NCI-H2107 (cell line): Measurements from ENCODE around the gene NDUFA6.
A peak's percentile ranks its signal among the peaks of the same experiment; 100 is the strongest.
"Not testable (repeated sequence)": the region's sequence is repeated elsewhere in the genome, so short reads cannot be mapped to it uniquely, and the experiment has no call there.

Source experiments
- DNase-seq: peaks from one replicate; lab custom pipeline; 2025; lab: John Stamatoyannopoulos, UW

Gene NDUFA6

GRCh38 chr22:42112793-42113192, 22.2 kb upstream of the NDUFA6 start:
- not testable (repeated sequence) for DNase-seq

DNA sequence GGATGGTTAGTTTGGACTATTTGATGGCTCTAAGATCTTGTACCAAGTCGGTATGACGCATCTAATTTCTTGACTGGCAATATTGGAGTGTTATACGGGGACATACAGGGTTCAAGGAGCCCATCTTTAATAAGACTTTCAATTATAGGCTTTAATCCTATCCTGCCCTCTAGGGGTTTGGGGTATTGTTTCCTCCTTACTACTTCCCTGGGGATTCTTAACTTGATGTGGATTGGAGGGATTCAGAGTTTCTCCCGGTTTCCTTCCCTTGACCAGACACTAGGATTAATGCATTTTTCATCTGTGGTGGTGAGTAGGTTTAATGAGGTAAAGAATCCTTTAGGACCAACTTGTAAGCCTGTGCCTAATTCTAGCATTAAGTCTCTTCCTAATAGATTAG, 21.2 kb upstream of the NDUFA6 start:
- DNase-seq: no peak

DNA sequence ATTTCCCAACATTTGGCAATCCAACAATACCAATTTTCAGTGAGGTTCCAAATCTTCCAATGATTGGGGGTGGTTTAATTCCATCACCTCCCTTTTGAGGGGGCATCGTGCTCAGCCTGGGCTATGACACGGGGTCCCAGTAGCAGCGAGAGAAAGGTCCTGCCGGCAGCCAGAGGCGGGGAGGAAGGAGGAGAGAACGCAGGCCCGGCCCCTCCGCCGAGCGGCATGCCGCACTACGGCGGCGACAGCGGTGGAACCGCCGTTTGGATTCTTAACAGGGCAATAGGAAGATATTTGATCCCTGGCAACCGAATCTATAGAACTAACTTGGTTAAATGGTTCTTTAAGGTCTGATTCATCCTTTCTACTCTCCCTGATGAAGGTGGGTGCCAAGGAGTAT, 18.3 kb upstream of the NDUFA6 start:
- no peak for DNase-seq

DNA sequence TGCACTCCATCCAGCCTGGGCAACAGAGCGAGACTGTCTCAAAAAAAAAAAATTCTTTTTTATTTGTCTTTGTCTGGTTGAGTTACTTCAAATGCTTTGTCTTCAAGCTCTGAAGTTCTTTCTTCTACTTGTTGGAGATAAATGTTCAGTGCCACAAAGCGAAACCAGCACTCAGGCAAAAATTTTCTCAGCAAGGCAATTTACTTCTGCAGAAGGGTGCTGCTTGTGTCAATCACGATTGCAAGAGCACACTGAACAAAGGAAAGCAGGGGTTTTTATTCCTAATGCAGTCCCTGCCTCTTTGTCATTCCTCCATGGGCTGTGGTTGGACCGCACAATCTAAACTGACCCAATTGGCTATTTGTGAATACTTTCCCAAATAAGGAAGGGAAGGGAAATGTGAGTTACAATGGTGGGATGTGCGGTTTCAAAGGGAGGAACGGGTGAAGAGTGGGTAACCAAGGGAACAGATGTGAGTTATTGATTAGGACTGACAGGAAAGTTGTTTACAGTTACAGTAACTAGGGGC, 13.8 kb upstream of the NDUFA6 start:
- not testable (repeated sequence) for DNase-seq

DNA sequence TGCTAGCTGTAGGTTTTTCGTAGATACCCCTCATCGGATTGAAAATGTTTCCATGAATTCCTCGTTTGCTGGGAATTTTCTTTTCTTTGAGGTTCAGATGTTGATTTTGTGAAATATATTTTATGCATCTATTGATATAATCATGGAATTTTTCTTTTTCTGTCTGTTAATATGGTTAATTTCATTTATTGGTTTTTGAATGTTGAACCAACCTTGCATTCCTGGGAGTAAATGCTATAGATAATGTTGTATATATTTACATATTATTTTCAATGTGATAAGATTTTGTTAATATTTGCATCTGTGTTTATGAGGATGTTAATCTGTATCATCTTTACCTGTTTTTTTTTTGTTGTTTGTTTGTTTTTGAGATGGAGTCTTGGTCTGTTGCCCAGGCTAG, 10.6 kb upstream of the NDUFA6 start:
- no peak for DNase-seq

GRCh38 chr22:42091455-42091782, 847 bp upstream of the NDUFA6 start:
- DNase-seq: no peak

DNA sequence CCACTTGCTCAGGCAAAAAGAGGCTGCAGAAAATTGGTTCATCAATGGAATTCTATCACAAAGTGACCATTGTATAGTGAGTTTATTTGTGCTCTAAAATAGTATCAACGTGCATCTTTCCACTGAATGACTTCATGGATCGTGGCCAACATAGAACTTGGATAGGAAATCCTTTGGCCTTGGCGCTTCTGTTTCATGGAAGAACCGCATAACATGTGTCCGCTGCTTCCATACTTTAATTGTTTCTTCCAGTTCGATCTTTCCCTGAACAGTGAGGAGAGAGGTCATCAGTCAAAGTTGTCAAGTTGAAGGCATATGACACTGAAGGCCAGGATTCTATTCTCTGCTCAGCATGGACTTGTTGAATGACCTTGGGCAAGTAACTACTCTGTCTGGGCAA, 4.5 kb downstream of the NDUFA6 start:
- DNase-seq: no peak

DNA sequence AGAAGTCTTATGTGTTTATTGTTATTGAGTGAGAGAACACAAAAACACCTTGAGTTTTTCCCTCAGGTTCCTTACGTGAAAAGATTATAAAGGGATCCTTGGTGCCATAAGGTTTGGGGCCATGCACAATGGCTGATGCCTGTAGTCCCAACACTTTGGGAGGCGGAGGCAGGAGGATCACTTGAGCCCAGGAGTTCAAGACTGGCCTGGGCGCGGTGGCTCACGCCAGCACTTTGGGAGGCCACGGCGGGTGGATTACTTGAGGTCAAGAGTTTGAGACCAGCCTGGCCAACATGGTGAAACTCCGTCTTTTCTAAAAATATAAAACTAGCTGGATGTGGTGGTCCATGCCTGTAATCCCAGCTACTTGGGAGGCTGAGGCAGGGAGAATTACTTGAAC, 5.7 kb downstream of the NDUFA6 start:
- DNase-seq: no peak

DNA sequence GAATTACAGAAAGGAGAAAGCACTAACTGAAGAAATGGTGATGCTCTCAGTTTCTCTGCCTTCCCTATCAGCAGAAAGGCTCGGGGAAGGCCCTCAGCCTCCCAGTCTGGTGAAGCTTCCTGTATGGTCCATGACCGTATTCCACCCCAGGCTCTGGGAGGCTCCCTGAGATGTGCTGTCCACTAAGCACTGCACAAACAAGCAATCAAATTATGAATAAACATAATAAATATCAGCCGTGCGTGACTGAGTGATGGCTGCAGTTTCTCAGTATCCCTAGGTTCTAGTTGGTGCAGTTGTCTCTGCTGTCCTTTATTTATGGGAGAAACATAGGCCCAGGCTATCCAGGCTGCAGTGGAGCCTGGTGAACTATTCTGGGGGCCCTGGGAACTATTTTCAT, 7.5 kb downstream of the NDUFA6 start:
- no peak for DNase-seq

DNA sequence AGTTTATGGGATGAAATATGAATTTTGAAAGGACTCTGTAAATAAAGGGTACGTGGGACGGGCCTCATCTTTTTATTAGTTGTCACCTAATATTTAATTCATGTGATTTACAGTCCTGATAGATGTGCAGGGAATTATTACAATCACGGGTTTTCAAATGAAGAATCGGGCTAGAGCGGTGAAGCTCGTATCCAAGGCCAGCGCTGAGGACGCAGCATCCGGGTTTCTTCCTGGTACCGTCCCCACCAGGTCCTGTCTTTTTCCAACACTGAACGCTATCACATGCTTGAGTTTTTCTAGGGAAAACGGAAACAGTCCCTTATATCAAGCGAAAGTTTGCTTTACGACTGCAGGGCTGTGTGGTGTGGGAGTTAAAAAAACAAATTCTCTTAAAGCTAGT, 10.3 kb downstream of the NDUFA6 start:
- DNase-seq: no peak

GRCh38 chr22:42079319-42080251, 11.0 kb downstream of the NDUFA6 start, which contains the start of gene SMDT1:
SMDT1 (plus strand) TSS chr22:42079700; CDS start chr22:42079769, 69 bp downstream.
- peak; percentile 90 for DNase-seq

DNA sequence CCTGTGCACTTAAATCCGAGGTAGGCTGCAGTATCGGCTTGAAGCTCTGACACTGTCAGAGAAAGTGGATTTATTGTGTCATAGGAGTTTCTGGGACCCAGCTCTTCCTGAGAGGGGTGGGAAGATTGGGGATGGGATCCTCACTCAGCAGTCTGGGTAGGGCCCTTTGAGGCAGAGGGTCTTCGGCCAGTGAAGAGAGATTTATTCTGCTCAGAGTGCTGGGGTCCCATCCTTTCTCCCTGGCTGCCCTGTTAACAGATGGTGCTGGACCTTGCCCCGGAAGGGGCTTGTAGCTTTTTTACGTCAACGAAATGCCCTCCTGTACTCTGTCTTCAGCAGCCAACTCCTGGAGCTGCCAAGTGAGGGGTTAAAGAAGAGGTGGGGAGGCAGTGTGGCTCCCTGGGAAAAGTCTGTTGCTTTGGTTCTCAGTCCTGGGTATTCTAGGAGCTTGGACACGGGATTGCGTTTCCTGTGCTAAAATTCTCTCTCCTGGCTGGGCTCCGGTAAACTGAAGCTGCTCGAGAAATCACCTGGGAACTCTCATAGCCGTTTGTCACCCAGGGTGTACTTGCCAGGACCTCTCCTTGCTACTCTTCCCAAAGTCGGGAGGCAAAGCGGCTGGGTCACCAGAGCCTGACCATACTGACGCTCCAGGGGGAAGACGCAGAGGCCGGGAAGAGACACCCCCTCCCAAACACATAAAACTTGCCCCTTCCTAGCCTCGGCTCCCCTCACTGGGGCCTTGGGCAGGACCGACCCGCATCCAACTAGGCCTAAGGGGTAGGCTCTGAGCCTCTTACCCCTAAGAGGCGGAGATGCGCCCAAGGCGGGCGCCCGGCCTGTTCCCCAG, 11.9 kb downstream of the NDUFA6 start:
- DNase-seq: no peak

- DNase-seq: no peak
These were observed 13.0 kb downstream of the NDUFA6 start for GRCh38 chr22:42077486-42078125.

- DNase-seq: no peak
These were observed 13.6 kb downstream of the NDUFA6 start for GRCh38 chr22:42076764-42077485.

DNA sequence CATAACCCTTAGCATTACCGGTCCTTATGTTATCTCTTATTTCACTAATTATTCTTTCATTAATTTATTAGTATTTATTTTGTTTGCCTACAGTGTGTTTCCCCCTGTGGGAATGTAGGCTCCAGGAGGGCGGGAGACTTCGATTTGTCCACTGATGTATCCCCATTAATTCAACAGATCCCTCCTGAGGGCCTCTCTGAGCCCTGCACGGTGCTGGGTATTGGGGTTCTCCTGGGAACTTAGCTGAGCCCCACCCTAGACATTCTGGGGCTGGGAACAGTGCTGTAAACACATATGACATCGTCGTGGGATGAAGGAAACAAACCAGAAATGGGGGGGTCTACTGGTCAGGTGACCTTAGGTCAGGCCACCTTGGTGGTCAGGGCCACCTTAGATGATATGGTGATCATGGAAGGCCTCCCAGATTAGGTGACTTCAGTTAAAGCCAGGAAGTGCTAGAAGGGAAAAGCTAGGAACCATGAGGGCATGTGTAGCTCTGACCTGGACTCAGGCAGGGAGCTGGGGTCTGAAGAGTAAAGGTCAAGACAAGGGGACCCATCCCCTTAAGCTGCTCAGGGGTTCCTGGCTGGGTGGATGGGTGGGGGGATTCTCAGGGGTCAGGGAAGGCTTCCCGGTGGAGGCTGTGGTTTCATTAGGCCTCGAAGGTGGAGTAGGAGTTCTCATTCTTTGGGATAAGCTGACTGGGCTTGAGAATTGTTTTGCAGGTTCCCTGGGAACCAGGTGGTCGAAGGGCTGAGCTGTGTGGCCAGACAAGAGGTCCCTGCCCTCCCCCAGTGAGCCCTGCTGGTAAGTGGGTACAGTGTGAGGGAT, 15.5 kb downstream of the NDUFA6 start:
- DNase-seq: no peak

DNA sequence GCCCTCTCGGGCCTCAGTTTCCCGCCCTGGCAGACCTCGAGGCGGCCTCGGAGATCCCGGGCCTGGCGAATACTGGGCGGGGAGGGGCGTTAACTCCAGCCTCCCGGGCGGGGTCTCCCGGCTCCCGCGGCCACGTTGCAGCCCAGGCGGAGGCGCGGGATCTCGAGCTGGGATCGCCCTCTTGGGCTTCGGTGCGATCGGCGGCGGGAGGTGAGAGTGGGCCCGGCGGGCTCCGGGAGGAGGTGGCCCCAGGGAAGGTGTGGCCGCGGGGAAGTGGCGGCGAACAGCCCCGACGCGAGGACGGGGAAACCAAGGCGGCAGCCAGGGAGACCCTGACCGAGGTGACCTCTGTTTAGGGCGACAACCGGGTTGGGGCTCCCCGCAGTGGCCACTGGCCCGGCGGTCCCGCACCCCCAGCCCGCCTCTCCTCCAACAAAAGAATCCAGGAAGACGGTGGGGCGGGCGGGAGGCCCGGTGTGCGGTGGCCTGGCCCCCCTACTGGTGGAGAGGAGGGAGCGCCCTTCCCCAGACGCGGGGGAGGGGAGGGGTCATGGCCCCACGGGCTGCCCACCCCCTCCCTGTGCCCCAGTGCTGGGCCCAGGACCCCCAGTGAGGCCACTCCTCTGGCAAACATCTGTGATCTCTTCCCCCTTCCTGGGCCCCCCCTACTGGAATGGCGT, 16.3 kb downstream of the NDUFA6 start, which contains the start of gene PHETA2:
Gene PHETA2 (plus strand): TSS at position 117 of the 680 bp plus-strand sequence. CDS start 3,046 bp downstream, outside the sequence.
- DNase-seq: no peak

- DNase-seq: no peak
These were observed 16.9 kb downstream of the NDUFA6 start for GRCh38 chr22:42073621-42074041.

DNA sequence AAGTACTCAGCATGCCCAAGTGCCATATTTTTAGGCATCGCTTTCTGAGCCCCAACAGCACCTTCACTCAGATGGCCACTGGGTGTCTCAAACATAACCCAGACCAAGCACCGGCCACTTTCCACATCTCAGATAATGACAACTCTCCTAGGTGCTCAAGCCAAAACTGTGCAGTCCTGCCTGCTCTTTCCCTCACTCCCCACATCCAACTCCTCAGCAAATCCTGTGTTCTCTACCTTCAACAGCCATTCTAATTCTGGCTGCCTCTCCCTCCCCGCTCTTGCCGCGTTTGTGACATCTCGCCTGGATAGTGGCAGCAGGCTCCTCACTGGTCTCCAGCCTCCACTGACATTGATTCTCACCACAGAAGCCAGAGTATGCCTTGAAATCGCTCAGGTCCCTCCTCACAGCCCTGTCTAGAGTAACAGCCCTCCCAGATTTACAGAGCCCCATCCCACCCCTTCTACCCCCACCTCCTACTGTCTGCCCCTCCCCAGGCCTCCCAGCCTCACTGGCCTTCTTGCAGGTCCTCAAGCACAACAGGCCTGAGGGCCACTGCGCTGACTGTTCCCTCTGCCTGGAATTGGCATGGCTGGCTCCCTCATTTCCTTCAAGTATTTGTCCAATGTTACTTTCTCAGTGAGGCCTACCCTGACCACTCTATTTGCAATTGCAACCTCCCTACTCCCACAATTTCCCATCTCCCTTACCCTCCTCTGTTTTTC, 17.8 kb downstream of the NDUFA6 start:
- no peak for DNase-seq

GRCh38 chr22:42071508-42071907, 19.1 kb downstream of the NDUFA6 start:
- not testable (repeated sequence) for DNase-seq
